Measurements from ENCODE around the gene TREM2. TPM values are rescaled to one million over a fixed set of nuclear protein-coding genes. Genes with fewer than 3 reads are reported as not detected.

The TREM2 gene
- total and polyA plus RNA-seq, 2 donors = 1.7 to 7.5 TPM

GRCh38 chr6:41161380-41161779, 1.5 kb downstream of the TREM2 start:
- 93% methylated on average over 10 of the region's 10 CpGs for WGBS
- Histone ChIP-seq H3K27ac (ENCODE audit: low read depth in 1 of 2, low read length in 1 of 2) (no peak overlapping the region), H3K4me3 (ENCODE audit: low read length in 2 of 2) (no peak overlapping the region), H3K36me3 (ENCODE audit: control insufficient read depth in 2 of 2, insufficient read depth in 2 of 2, low read length in 1 of 2) (no peaks in the 10 kb centered on the region), H3K4me1 (ENCODE audit: control insufficient read depth in 2 of 2, insufficient read depth in 2 of 2, low read length in 2 of 2) (no peaks in the 10 kb centered on the region), H3K27me3 (ENCODE audit: control insufficient read depth in 2 of 2, insufficient read depth in 1 of 2, low read length in 1 of 2) (peaks cover 0 to 7% of the 10 kb centered on the region in 2 donors), H3K9me3 (ENCODE audit: control insufficient read depth in 2 of 2, insufficient read depth in 1 of 2, low read length in 1 of 2) (no peaks in the 10 kb centered on the region)
- no peak for DNase-seq (ENCODE audit: low read depth in 6 of 9, low spot score in 9 of 9)

GRCh38 chr6:41160933-41161332, 2.0 kb downstream of the TREM2 start:
- Histone ChIP-seq H3K4me3 (ENCODE audit: low read length in 2 of 2) (no peak overlapping the region), H3K36me3 (ENCODE audit: control insufficient read depth in 2 of 2, insufficient read depth in 2 of 2, low read length in 1 of 2) (no peaks in the 10 kb centered on the region), H3K27ac (ENCODE audit: low read depth in 1 of 2, low read length in 1 of 2) (no peak overlapping the region), H3K9me3 (ENCODE audit: control insufficient read depth in 2 of 2, insufficient read depth in 1 of 2, low read length in 1 of 2) (no peaks in the 10 kb centered on the region), H3K4me1 (ENCODE audit: control insufficient read depth in 2 of 2, insufficient read depth in 2 of 2, low read length in 2 of 2) (no peaks in the 10 kb centered on the region), H3K27me3 (ENCODE audit: control insufficient read depth in 2 of 2, insufficient read depth in 1 of 2, low read length in 1 of 2) (peaks cover 0 to 7% of the 10 kb centered on the region in 2 donors)
- 96% methylated on average over 3 of the region's 3 CpGs for WGBS
- DNase-seq (ENCODE audit: low read depth in 6 of 9, low spot score in 9 of 9) = no peak

- H3K27ac ChIP-seq (ENCODE audit: low read depth in 1 of 2, low read length in 1 of 2) = no peak overlapping the region
- no peaks in the 10 kb centered on the region for H3K36me3 ChIP-seq (ENCODE audit: control insufficient read depth in 2 of 2, insufficient read depth in 2 of 2, low read length in 1 of 2)
- no peak for DNase-seq (ENCODE audit: low read depth in 6 of 9, low spot score in 9 of 9)
- H3K9me3 ChIP-seq (ENCODE audit: control insufficient read depth in 2 of 2, insufficient read depth in 1 of 2, low read length in 1 of 2) = no peaks in the 10 kb centered on the region
- no peaks in the 10 kb centered on the region for H3K4me1 ChIP-seq (ENCODE audit: control insufficient read depth in 2 of 2, insufficient read depth in 2 of 2, low read length in 2 of 2)
- H3K27me3 ChIP-seq (ENCODE audit: control insufficient read depth in 2 of 2, insufficient read depth in 1 of 2, low read length in 1 of 2) = peaks cover 0 to 7% of the 10 kb centered on the region in 2 donors
- WGBS = 89% methylated on average over 12 of the region's 12 CpGs
- H3K4me3 ChIP-seq (ENCODE audit: low read length in 2 of 2) = no peak overlapping the region
These were observed 3.4 kb downstream of the TREM2 start for GRCh38 chr6:41159415-41160082.

GRCh38 chr6:41157323-41157722, 5.6 kb downstream of the TREM2 start:
- H3K4me3 ChIP-seq (ENCODE audit: low read length in 2 of 2) = no peak overlapping the region
- 93% methylated on average over 5 of the region's 5 CpGs for WGBS
- H3K9me3 ChIP-seq (ENCODE audit: control insufficient read depth in 2 of 2, insufficient read depth in 1 of 2, low read length in 1 of 2) = no peaks in the 10 kb centered on the region
- H3K27ac ChIP-seq (ENCODE audit: low read depth in 1 of 2, low read length in 1 of 2) = no peak overlapping the region
- H3K36me3 ChIP-seq (ENCODE audit: control insufficient read depth in 2 of 2, insufficient read depth in 2 of 2, low read length in 1 of 2) = no peaks in the 10 kb centered on the region
- peaks cover 0 to 7% of the 10 kb centered on the region in 2 donors for H3K27me3 ChIP-seq (ENCODE audit: control insufficient read depth in 2 of 2, insufficient read depth in 1 of 2, low read length in 1 of 2)
- no peaks in the 10 kb centered on the region for H3K4me1 ChIP-seq (ENCODE audit: control insufficient read depth in 2 of 2, insufficient read depth in 2 of 2, low read length in 2 of 2)
- DNase-seq (ENCODE audit: low read depth in 6 of 9, low spot score in 9 of 9) = no peak

GRCh38 chr6:41156771-41157170, 6.1 kb downstream of the TREM2 start:
- WGBS = 93% methylated on average over 6 of the region's 6 CpGs
- Histone ChIP-seq H3K4me3 (ENCODE audit: low read length in 2 of 2) (no peak overlapping the region), H3K27me3 (ENCODE audit: control insufficient read depth in 2 of 2, insufficient read depth in 1 of 2, low read length in 1 of 2) (peaks cover 0 to 4% of the 10 kb centered on the region in 2 donors), H3K36me3 (ENCODE audit: control insufficient read depth in 2 of 2, insufficient read depth in 2 of 2, low read length in 1 of 2) (no peaks in the 10 kb centered on the region), H3K4me1 (ENCODE audit: control insufficient read depth in 2 of 2, insufficient read depth in 2 of 2, low read length in 2 of 2) (no peaks in the 10 kb centered on the region), H3K27ac (ENCODE audit: low read depth in 1 of 2, low read length in 1 of 2) (no peak overlapping the region), H3K9me3 (ENCODE audit: control insufficient read depth in 2 of 2, insufficient read depth in 1 of 2, low read length in 1 of 2) (no peaks in the 10 kb centered on the region)
- no peak for DNase-seq (ENCODE audit: low read depth in 6 of 9, low spot score in 9 of 9)

GRCh38 chr6:41156001-41156400, 6.9 kb downstream of the TREM2 start:
- Histone ChIP-seq H3K36me3 (ENCODE audit: control insufficient read depth in 2 of 2, insufficient read depth in 2 of 2, low read length in 1 of 2) (no peaks in the 10 kb centered on the region), H3K4me3 (ENCODE audit: low read length in 2 of 2) (no peak overlapping the region), H3K4me1 (ENCODE audit: control insufficient read depth in 2 of 2, insufficient read depth in 2 of 2, low read length in 2 of 2) (no peaks in the 10 kb centered on the region), H3K9me3 (ENCODE audit: control insufficient read depth in 2 of 2, insufficient read depth in 1 of 2, low read length in 1 of 2) (no peaks in the 10 kb centered on the region), H3K27me3 (ENCODE audit: control insufficient read depth in 2 of 2, insufficient read depth in 1 of 2, low read length in 1 of 2) (peaks cover 0 to 2% of the 10 kb centered on the region in 2 donors), H3K27ac (ENCODE audit: low read depth in 1 of 2, low read length in 1 of 2) (no peak overlapping the region)
- DNase-seq (ENCODE audit: low read depth in 6 of 9, low spot score in 9 of 9) = no peak
- 95% methylated on average over 4 of the region's 4 CpGs for WGBS

GRCh38 chr6:41155132-41155805, 7.6 kb downstream of the TREM2 start:
- H3K27ac ChIP-seq (ENCODE audit: low read depth in 1 of 2, low read length in 1 of 2) = no peak overlapping the region
- no peaks in the 10 kb centered on the region for H3K36me3 ChIP-seq (ENCODE audit: control insufficient read depth in 2 of 2, insufficient read depth in 2 of 2, low read length in 1 of 2)
- H3K27me3 ChIP-seq (ENCODE audit: control insufficient read depth in 2 of 2, insufficient read depth in 1 of 2, low read length in 1 of 2) = no peaks in the 10 kb centered on the region
- H3K4me1 ChIP-seq (ENCODE audit: control insufficient read depth in 2 of 2, insufficient read depth in 2 of 2, low read length in 2 of 2) = no peaks in the 10 kb centered on the region
- 87% methylated on average over 7 of the region's 7 CpGs for WGBS
- H3K9me3 ChIP-seq (ENCODE audit: control insufficient read depth in 2 of 2, insufficient read depth in 1 of 2, low read length in 1 of 2) = no peaks in the 10 kb centered on the region
- DNase-seq (ENCODE audit: low read depth in 6 of 9, low spot score in 9 of 9) = no peak
- no peak overlapping the region for H3K4me3 ChIP-seq (ENCODE audit: low read length in 2 of 2)

- no peaks in the 10 kb centered on the region for H3K9me3 ChIP-seq (ENCODE audit: control insufficient read depth in 2 of 2, insufficient read depth in 1 of 2, low read length in 1 of 2)
- H3K27me3 ChIP-seq (ENCODE audit: control insufficient read depth in 2 of 2, insufficient read depth in 1 of 2, low read length in 1 of 2) = no peaks in the 10 kb centered on the region
- WGBS = 65% methylated on average over 5 of the region's 5 CpGs
- no peaks in the 10 kb centered on the region for H3K36me3 ChIP-seq (ENCODE audit: control insufficient read depth in 2 of 2, insufficient read depth in 2 of 2, low read length in 1 of 2)
- H3K4me1 ChIP-seq (ENCODE audit: control insufficient read depth in 2 of 2, insufficient read depth in 2 of 2, low read length in 2 of 2) = no peaks in the 10 kb centered on the region
- H3K27ac ChIP-seq (ENCODE audit: low read depth in 1 of 2, low read length in 1 of 2) = no peak within 1 kb of the TSS
- DNase-seq (ENCODE audit: low read depth in 6 of 9, low spot score in 9 of 9) = no peak
- H3K4me3 ChIP-seq (ENCODE audit: low read length in 2 of 2) = no peak within 1 kb of the TSS
These were observed 8.8 kb downstream of the TREM2 start, which contains the start of gene TREML1 for GRCh38 chr6:41153992-41154625. TSS of gene TREML1 (minus strand) at chr6:41154347. CDS start at chr6:41154288, 59 bp downstream.

GRCh38 chr6:41153451-41153850, 9.5 kb downstream of the TREM2 start:
- Histone ChIP-seq H3K27ac (ENCODE audit: low read depth in 1 of 2, low read length in 1 of 2) (no peak overlapping the region), H3K4me3 (ENCODE audit: low read length in 2 of 2) (no peak overlapping the region), H3K36me3 (ENCODE audit: control insufficient read depth in 2 of 2, insufficient read depth in 2 of 2, low read length in 1 of 2) (no peaks in the 10 kb centered on the region), H3K9me3 (ENCODE audit: control insufficient read depth in 2 of 2, insufficient read depth in 1 of 2, low read length in 1 of 2) (no peaks in the 10 kb centered on the region), H3K27me3 (ENCODE audit: control insufficient read depth in 2 of 2, insufficient read depth in 1 of 2, low read length in 1 of 2) (no peaks in the 10 kb centered on the region), H3K4me1 (ENCODE audit: control insufficient read depth in 2 of 2, insufficient read depth in 2 of 2, low read length in 2 of 2) (no peaks in the 10 kb centered on the region)
- DNase-seq (ENCODE audit: low read depth in 6 of 9, low spot score in 9 of 9) = no peak
- 93% methylated on average over 4 of the region's 4 CpGs for WGBS
